D721Med (cell line): ENCODE measurements around the gene CCDC102A.

Experiments used
- DNase-seq: peaks from one replicate; pipeline ENCODE4 v3.0.0; 2011; ENCODE audit warnings: low spot score; ENCODE audit not compliant: insufficient read length
- FAIRE-seq: peaks from 2 replicates; lab custom pipeline; 2011; peaks lifted over from hg19 to GRCh38; lab: Jason Lieb, UNC
- CTCF ChIP-seq: IDR thresholded peaks from 2 replicates; pipeline ENCODE4 v1.5.1; 2012; ENCODE audit warnings: mild to moderate bottlenecking, control low read depth; ENCODE audit not compliant: insufficient read depth; ENCODE audit errors: missing control alignments

The CCDC102A gene

GRCh38 chr16:57485091-57485915, 51.1 kb downstream of the CCDC102A start:
- FAIRE-seq (no peak), DNase-seq (no peak)
- no peak for TF ChIP-seq CTCF

GRCh38 chr16:57484515-57485005, 51.8 kb downstream of the CCDC102A start:
- FAIRE-seq (no peak), DNase-seq (no peak)
- TF ChIP-seq CTCF: no peak

GRCh38 chr16:57483725-57484514, 52.5 kb downstream of the CCDC102A start:
- DNase-seq: no peak

GRCh38 chr16:57482845-57483545, 53.4 kb downstream of the CCDC102A start:
- TF ChIP-seq CTCF: no peak
- DNase-seq (no peak), FAIRE-seq (no peak)

More at GRCh38 chr16:57483725-57484514, 52.5 kb downstream of the CCDC102A start:
- TF ChIP-seq CTCF: no peak
- FAIRE-seq: no peak

- no peak for TF ChIP-seq CTCF
Measured at GRCh38 chr16:57481421-57481820, 55.0 kb downstream of the CCDC102A start.

GRCh38 chr16:57480754-57481230, 55.6 kb downstream of the CCDC102A start:
- FAIRE-seq: no peak
- TF ChIP-seq CTCF: no peak
- no peak for DNase-seq

More at GRCh38 chr16:57481421-57481820, 55.0 kb downstream of the CCDC102A start:
- DNase-seq (no peak), FAIRE-seq (no peak)
